Neural cell (in vitro differentiated cells): ENCODE results near the gene PCDHGA7. TPM values are rescaled to one million over a fixed set of nuclear protein-coding genes. Genes with fewer than 3 reads are reported as not detected.
"Not testable (repeated sequence)": the region's sequence is repeated elsewhere in the genome, so short reads cannot be mapped to it uniquely, and the experiment has no call there.

Experiments used
- H2AFZ ChIP-seq: fragments of 200-600, 300-800 bp; sonication (generic), shearing (Covaris generic); 2 replicates; pipeline ENCODE4 v1.6.0; 2014; ENCODE audit warnings: low read depth, mild to moderate bottlenecking, antibody characterized with exemption, low read length, moderate library complexity
- H3F3A ChIP-seq: fragments of 200-600 bp; shearing (Covaris generic); 2 replicates; pipeline ENCODE4 v1.6.1; 2016; ENCODE audit warnings: mild to moderate bottlenecking, moderate library complexity, mixed read lengths, antibody characterized with exemption, low read length; ENCODE audit not compliant: insufficient read depth, poor library complexity, severe bottlenecking
- H3K27ac ChIP-seq: fragments of 200-600, 300-800 bp; sonication (generic), shearing (Covaris generic); 2 replicates; pipeline ENCODE4 v1.5.1; 2014; ENCODE audit warnings: mild to moderate bottlenecking, low read length, moderate library complexity
- H3K27me3 ChIP-seq: fragments of 300-800, 200-600 bp; sonication (generic), shearing (Covaris generic); 2 replicates; pipeline ENCODE4 v1.6.0; 2014; ENCODE audit warnings: mild to moderate bottlenecking, low read depth, low read length, moderate library complexity; ENCODE audit not compliant: insufficient read depth
- H3K36me3 ChIP-seq: fragments of 300-800, 200-600 bp; sonication (generic), shearing (Covaris generic); 2 replicates; pipeline ENCODE4 v1.5.1; 2014; ENCODE audit warnings: mild to moderate bottlenecking, antibody characterized with exemption, low read length, moderate library complexity; ENCODE audit not compliant: insufficient read depth
- H3K4me2 ChIP-seq: fragments of 300-800, 200-600 bp; sonication (generic), shearing (Covaris generic); 2 replicates; pipeline ENCODE4 v1.6.0; 2014; ENCODE audit warnings: mild to moderate bottlenecking, low read length
- H3K4me3 ChIP-seq: fragments of 300-800, 200-600 bp; sonication (generic), shearing (Covaris generic); 2 replicates; pipeline ENCODE4 v1.5.1; 2014; ENCODE audit warnings: mild to moderate bottlenecking, low read length, moderate library complexity
- H3K79me2 ChIP-seq: fragments of 200-600 bp; shearing (Covaris generic); replicated peaks from 2 replicates; pipeline ENCODE4 v1.6.0; 2014; ENCODE audit warnings: mild to moderate bottlenecking, low read length, moderate library complexity; ENCODE audit not compliant: insufficient read depth
- H3K9ac ChIP-seq: fragments of 300-800, 200-600 bp; sonication (generic), shearing (Covaris generic); 2 replicates; pipeline ENCODE4 v1.6.1; 2016; ENCODE audit warnings: mild to moderate bottlenecking, low read length, mixed read lengths
- H3K9me2 ChIP-seq: fragments of 200-600 bp; shearing (Covaris generic); 2 replicates; pipeline ENCODE4 v1.6.1; 2016; ENCODE audit warnings: mild to moderate bottlenecking, low read length, mixed read lengths; ENCODE audit not compliant: insufficient read depth
- H3K9me3 ChIP-seq: fragments of 200-600, 300-800 bp; sonication (generic), shearing (Covaris generic); 2 replicates; pipeline ENCODE4 v1.6.1; 2016; ENCODE audit warnings: mild to moderate bottlenecking, mixed run types, low read length, moderate library complexity, mixed read lengths
- H4K20me1 ChIP-seq: fragments of 200-600 bp; shearing (Covaris generic); 2 replicates; pipeline ENCODE4 v1.6.1; 2016; ENCODE audit warnings: mild to moderate bottlenecking, mixed run types; ENCODE audit not compliant: insufficient read depth
- EP300 ChIP-seq: fragments of 450-650 bp; conservative IDR thresholded peaks from 2 replicates; pipeline ENCODE4 v1.6.1; 2014; ENCODE audit warnings: antibody characterized with exemption, mild to moderate bottlenecking, moderate library complexity; ENCODE audit not compliant: poor library complexity, severe bottlenecking
- EZH2 ChIP-seq: fragments of 200-600, 300-800 bp; shearing (Covaris generic), sonication (generic); IDR thresholded peaks from 2 replicates; pipeline ENCODE4 v1.6.1; 2014; ENCODE audit warnings: antibody characterized with exemption, low read length, borderline replicate concordance, mild to moderate bottlenecking; ENCODE audit not compliant: insufficient read depth, poor library complexity, severe bottlenecking
- MXI1 ChIP-seq: fragments of 450-650 bp; conservative IDR thresholded peaks from 2 replicates; pipeline ENCODE4 v1.6.1; 2014; ENCODE audit warnings: antibody characterized with exemption, mild to moderate bottlenecking; ENCODE audit not compliant: poor library complexity, severe bottlenecking
- POLR2AphosphoS5 ChIP-seq: IDR thresholded peaks from 2 replicates; pipeline ENCODE4 v1.6.1; 2012
- RAD21 ChIP-seq: fragments of 450-650 bp; conservative IDR thresholded peaks from 2 replicates; pipeline ENCODE4 v1.6.1; 2014; ENCODE audit warnings: antibody characterized with exemption, mild to moderate bottlenecking, moderate library complexity
- SMC3 ChIP-seq: fragments of 450-650 bp; conservative IDR thresholded peaks from 2 replicates; pipeline ENCODE4 v1.6.1; 2014; ENCODE audit warnings: antibody characterized with exemption, mild to moderate bottlenecking, moderate library complexity; ENCODE audit not compliant: poor library complexity
- TAF1 ChIP-seq: IDR thresholded peaks from 2 replicates; pipeline ENCODE4 v1.6.1; 2012; ENCODE audit warnings: low read depth
- polyA plus RNA-seq: library from polyadenylated mRNA; depleted of rRNA; stranded (reverse); fragments of >200 nt; gene quantifications from 2 replicates; pipeline ENCODE4 v1.2.3, GENCODE V29; 2014
- TF ChIP-seq, protein P1 (sequence below): fragments of 450-650 bp; IDR thresholded peaks from 2 replicates; pipeline ENCODE4 v1.5.1; 2014; ENCODE audit warnings: antibody characterized with exemption, mild to moderate bottlenecking, moderate library complexity; ENCODE audit not compliant: poor library complexity, severe bottlenecking
- TF ChIP-seq, protein P2 (sequence below): IDR thresholded peaks from 2 replicates; pipeline ENCODE4 v1.6.1; 2012; ENCODE audit warnings: borderline replicate concordance

The PCDHGA7 gene
- polyA plus RNA-seq, 1 donor from 2014 or later, result not detected

DNA sequence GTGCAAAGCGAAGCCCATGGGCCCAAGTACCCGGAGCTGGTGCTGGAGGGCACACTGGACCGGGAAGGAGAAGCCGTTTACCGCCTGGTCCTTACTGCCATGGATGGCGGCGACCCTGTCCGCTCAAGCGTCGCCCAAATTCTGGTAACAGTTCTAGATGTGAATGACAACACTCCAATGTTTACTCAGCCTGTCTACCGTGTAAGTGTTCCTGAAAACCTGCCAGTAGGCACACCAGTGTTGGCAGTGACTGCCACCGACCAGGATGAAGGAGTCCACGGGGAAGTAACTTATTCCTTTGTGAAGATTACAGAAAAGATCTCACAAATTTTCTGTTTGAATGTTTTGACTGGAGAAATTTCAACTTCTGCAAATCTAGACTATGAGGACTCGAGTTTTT, 7.9 kb upstream of the PCDHGA7 start:
- Histone ChIP-seq H3K4me2 (no peak overlapping the region), H3K9ac (no peak overlapping the region), H3K4me3 (no peak overlapping the region), H2AFZ (no peak overlapping the region), H3K27ac (no peak overlapping the region), H3K9me3 (peaks cover 35% of the 10 kb centered on the region), H3K9me2 (no peaks in the 10 kb centered on the region), H3K79me2 (no peaks in the 10 kb centered on the region), H3K36me3 (no peaks in the 10 kb centered on the region), H4K20me1 (no peaks in the 10 kb centered on the region), H3F3A (no peaks in the 10 kb centered on the region), H3K27me3 (no peaks in the 10 kb centered on the region)
- TF ChIP-seq TAF1 (no peak), MXI1 (no peak), RAD21 (no peak), EP300 (no peak), EZH2 (no peak), POLR2AphosphoS5 (no peak), SMC3 (no peak)
- TF ChIP-seq, protein P1, sequence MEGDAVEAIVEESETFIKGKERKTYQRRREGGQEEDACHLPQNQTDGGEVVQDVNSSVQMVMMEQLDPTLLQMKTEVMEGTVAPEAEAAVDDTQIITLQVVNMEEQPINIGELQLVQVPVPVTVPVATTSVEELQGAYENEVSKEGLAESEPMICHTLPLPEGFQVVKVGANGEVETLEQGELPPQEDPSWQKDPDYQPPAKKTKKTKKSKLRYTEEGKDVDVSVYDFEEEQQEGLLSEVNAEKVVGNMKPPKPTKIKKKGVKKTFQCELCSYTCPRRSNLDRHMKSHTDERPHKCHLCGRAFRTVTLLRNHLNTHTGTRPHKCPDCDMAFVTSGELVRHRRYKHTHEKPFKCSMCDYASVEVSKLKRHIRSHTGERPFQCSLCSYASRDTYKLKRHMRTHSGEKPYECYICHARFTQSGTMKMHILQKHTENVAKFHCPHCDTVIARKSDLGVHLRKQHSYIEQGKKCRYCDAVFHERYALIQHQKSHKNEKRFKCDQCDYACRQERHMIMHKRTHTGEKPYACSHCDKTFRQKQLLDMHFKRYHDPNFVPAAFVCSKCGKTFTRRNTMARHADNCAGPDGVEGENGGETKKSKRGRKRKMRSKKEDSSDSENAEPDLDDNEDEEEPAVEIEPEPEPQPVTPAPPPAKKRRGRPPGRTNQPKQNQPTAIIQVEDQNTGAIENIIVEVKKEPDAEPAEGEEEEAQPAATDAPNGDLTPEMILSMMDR, result no peak
- TF ChIP-seq, protein P2, sequence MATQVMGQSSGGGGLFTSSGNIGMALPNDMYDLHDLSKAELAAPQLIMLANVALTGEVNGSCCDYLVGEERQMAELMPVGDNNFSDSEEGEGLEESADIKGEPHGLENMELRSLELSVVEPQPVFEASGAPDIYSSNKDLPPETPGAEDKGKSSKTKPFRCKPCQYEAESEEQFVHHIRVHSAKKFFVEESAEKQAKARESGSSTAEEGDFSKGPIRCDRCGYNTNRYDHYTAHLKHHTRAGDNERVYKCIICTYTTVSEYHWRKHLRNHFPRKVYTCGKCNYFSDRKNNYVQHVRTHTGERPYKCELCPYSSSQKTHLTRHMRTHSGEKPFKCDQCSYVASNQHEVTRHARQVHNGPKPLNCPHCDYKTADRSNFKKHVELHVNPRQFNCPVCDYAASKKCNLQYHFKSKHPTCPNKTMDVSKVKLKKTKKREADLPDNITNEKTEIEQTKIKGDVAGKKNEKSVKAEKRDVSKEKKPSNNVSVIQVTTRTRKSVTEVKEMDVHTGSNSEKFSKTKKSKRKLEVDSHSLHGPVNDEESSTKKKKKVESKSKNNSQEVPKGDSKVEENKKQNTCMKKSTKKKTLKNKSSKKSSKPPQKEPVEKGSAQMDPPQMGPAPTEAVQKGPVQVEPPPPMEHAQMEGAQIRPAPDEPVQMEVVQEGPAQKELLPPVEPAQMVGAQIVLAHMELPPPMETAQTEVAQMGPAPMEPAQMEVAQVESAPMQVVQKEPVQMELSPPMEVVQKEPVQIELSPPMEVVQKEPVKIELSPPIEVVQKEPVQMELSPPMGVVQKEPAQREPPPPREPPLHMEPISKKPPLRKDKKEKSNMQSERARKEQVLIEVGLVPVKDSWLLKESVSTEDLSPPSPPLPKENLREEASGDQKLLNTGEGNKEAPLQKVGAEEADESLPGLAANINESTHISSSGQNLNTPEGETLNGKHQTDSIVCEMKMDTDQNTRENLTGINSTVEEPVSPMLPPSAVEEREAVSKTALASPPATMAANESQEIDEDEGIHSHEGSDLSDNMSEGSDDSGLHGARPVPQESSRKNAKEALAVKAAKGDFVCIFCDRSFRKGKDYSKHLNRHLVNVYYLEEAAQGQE, result no peak

DNA sequence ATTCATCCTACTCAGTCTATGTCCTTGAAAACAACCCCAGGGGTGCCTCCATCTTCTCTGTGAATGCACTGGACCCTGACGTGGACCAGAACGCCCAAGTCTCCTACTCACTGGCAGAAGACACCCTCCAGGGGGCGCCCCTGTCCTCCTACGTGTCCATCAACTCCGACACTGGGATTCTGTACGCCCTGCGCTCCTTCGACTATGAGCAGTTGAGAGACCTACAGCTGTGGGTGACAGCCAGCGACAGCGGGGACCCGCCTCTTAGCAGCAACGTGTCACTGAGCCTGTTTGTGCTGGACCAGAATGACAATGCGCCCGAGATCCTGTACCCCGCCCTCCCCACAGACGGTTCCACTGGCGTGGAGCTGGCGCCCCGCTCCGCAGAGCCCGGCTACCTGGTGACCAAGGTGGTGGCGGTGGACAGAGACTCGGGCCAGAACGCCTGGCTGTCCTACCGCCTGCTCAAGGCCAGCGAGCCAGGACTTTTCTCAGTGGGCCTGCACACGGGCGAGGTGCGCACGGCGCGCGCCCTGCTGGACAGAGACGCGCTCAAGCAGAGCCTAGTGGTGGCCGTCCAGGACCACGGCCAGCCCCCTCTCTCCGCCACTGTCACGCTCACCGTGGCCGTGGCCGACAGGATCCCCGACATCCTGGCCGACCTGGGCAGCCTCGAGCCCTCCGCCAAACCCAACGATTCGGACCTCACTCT, 6.9 kb upstream of the PCDHGA7 start:
- not testable (repeated sequence) for H3K27ac ChIP-seq, H3K4me2 ChIP-seq, H3K4me3 ChIP-seq, H3K9ac ChIP-seq, H3K36me3 ChIP-seq, H2AFZ ChIP-seq, H3K79me2 ChIP-seq, H3K9me2 ChIP-seq, H3F3A ChIP-seq, H3K27me3 ChIP-seq, H4K20me1 ChIP-seq
- peaks cover 31% of the 10 kb centered on the region for H3K9me3 ChIP-seq

DNA sequence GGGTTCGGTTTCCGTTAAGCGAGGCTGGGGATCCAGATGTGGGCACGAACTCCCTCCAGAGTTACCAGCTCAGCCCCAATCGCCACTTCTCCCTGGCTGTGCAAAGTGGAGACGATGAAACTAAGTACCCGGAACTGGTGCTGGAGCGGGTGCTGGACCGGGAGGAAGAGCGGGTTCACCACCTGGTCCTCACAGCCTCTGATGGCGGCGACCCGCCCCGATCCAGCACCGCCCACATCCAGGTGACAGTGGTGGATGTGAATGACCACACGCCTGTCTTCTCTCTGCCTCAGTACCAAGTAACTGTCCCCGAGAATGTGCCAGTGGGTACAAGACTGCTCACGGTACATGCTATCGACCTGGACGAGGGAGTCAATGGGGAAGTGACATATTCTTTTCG, 803 bp downstream of the PCDHGA7 start:
- no peaks in the 10 kb centered on the region for H3K27me3 ChIP-seq
- no peak overlapping the region for H3K4me3 ChIP-seq
- H4K20me1 ChIP-seq, result no peaks in the 10 kb centered on the region
- no peak for TF ChIP-seq TAF1
- TF ChIP-seq EP300, result no peak
- TF ChIP-seq, protein P2, result no peak
- TF ChIP-seq POLR2AphosphoS5, result no peak
- no peak for TF ChIP-seq MXI1
- TF ChIP-seq RAD21, result no peak
- TF ChIP-seq, protein P1, result no peak
- TF ChIP-seq EZH2, result no peak
- TF ChIP-seq SMC3, result no peak
- H2AFZ ChIP-seq, result no peak overlapping the region
- H3F3A ChIP-seq, result no peaks in the 10 kb centered on the region
- H3K27ac ChIP-seq, result no peak overlapping the region
- H3K79me2 ChIP-seq, result no peaks in the 10 kb centered on the region
- H3K9me2 ChIP-seq, result no peaks in the 10 kb centered on the region
- H3K9ac ChIP-seq, result no peak overlapping the region
- no peaks in the 10 kb centered on the region for H3K36me3 ChIP-seq
- no peak overlapping the region for H3K4me2 ChIP-seq
- peaks cover 22% of the 10 kb centered on the region for H3K9me3 ChIP-seq
